Activated CD4-positive, alpha-beta T cell treated with anti-CD3 and anti-CD28 coated beads, Interleukin-2, Interleukin-6, amounts not matched to agents 100 ng/mL and 50 ng/mL, durations not matched to agents 16 hours and 8 hours (primary cell): ENCODE data around the gene AUTS2.

Experiments
- DNase-seq: peaks from one replicate; pipeline ENCODE4 v3.0.0-alpha.2; 2020

The AUTS2 gene

GRCh38 chr7:69864274-69864673, 266.0 kb downstream of the AUTS2 start:
- no peak for DNase-seq

- DNase-seq = no peak
Observed at GRCh38 chr7:69864822-69865221, 266.5 kb downstream of the AUTS2 start.

GRCh38 chr7:69868921-69869320, 270.6 kb downstream of the AUTS2 start:
- no peak for DNase-seq

- no peak for DNase-seq
Observed at GRCh38 chr7:69871213-69871885, 273.1 kb downstream of the AUTS2 start.

GRCh38 chr7:69871886-69872569, 273.8 kb downstream of the AUTS2 start:
- no peak for DNase-seq

DNA sequence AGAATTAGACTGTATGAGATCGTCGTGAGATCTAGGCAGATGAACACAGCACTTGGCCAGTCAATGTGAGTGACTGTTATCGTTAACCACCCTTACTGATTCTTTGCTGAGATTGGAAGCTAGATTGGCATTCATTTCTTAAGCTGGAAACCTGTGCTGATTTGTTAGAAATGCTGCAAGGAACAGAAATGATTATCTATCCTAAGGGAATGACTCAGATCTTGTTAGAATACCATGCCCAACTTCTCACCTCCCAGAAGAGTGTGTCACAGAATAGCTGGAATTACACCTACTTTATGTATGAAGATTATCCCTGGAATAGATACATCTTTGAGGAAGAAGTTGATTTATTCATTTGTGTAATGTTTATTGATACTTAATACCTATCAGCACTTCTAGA, 275.2 kb downstream of the AUTS2 start:
- no peak for DNase-seq

DNA sequence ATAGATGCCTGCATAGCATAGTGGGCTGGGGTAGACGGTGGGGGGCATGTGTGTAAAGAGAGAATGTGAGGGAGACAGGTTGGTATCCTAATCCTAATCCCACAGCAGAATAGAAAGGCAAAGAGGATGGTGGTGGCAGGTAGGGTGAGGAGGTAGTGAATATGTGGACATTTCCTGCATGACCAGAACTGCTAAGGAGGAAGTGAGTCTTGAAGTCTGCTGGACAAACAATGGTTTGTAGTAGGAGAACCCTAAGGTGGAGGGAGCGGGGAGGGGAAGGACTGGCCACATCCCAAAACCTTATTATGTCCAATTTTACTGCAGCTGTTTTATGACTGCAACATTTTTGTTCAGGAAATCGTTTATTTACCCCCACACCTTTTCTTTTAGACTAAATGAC, 279.7 kb downstream of the AUTS2 start:
- no peak for DNase-seq

DNA sequence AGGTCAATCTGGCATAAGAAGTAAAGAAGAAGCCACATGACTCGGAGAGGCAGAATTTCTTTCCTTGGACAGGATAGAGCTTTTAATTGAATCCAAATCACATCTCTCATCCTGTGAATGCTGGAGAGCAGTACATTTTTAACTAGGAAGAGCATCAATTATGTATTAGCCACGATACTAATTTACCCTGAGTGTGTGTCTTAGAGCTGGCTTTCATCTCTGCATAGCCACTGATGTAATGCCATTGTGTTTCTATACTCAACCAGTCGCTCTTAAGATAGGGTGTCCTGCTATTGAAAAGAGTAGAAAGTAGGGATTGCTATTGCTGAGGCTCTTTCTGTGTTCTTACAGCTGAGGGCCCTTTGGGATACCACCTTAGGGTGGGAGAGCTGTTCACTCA, 280.3 kb downstream of the AUTS2 start:
- no peak for DNase-seq

GRCh38 chr7:69879989-69880388, 281.7 kb downstream of the AUTS2 start:
- no peak for DNase-seq

- DNase-seq = no peak
Observed at GRCh38 chr7:69880840-69881239, 282.6 kb downstream of the AUTS2 start.

DNA sequence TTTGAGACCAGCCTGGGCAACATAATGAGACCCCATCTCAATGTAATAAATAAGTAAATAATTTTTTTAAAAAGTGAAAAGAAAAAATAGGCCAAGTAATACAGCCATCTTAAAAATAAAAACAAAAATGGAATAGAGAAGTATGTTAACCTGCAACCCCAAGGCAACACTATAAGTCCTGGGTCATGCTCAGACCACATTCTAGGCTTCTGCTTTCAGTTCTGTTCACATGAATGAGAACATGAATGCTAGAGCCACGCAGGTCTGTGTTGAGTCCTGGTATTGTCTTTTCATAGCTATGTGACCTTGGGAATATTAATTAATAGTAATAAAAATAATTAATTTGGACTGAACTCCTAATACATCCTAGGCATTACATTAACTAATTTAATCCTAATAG, 284.0 kb downstream of the AUTS2 start:
- DNase-seq = no peak

DNA sequence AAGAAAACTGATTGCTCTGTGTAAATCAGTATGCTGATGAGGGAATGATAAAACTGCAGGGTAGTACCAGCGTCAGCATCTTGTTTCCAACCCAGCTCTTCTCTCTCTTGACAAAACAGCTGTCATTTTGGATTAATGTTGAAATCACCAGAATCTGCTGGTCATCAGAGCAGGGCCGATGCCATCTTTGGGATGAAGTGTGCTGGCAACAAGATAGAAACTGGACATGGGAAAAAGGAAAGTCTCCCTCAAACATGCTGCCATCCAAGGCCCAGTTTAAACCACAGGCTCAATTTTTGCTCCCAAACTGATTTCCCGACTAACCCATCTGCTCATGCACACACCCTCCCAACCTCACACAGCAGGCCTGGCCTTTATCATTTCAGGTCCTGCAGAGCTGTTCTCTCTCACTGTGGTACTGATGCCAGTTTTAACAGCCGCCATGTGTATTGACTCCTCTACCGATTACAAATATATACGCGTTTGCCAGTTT, 285.2 kb downstream of the AUTS2 start:
- DNase-seq = no peak

DNA sequence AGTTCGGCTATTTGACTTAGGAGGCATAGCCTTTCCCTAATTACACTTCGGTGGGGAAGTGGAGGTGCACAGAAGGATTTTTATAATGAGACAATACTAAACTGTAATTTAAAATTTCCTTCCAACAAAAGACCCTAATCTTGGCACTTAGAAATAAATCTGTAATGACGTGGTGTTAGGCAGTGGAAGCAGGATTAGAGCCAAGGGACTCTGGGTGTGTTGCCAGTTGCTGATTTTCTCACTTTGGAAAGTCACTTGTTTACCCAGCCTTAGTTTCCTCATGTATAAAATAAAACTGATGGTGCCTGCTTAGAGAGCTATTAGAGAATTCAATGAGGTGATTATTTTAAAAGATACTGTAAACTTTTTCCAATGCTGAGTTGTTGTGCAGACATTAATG, 287.2 kb downstream of the AUTS2 start:
- DNase-seq = no peak

- DNase-seq = no peak
Observed at GRCh38 chr7:69889338-69889975, 291.2 kb downstream of the AUTS2 start.

- DNase-seq = no peak
Observed at GRCh38 chr7:69889976-69890351, 291.7 kb downstream of the AUTS2 start.

- no peak for DNase-seq
Observed at GRCh38 chr7:69892790-69893189, 294.5 kb downstream of the AUTS2 start.

GRCh38 chr7:69893906-69894305, 295.6 kb downstream of the AUTS2 start:
- DNase-seq = no peak

DNA sequence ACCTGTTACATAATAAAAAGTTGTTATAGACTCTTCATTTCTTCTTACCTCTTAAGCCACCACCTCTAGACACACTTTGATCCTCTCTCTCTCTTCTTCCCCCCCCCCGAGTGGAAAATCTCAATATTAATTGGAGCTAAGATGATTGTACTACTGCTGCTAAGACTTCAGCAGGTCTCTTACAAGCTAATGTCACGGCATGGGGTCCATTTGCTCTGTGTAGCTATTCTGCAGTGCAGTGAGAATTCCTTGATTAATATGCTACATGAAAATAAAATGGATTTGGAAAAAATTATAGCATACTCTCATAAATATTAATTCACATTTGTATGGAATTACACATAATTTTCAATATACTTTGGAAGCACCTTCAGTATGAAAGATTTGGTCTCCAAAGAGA, 297.2 kb downstream of the AUTS2 start:
- DNase-seq = no peak

- no peak for DNase-seq
Observed at GRCh38 chr7:69896121-69896520, 297.8 kb downstream of the AUTS2 start.

GRCh38 chr7:69898189-69898588, 299.9 kb downstream of the AUTS2 start:
- DNase-seq = no peak

DNA sequence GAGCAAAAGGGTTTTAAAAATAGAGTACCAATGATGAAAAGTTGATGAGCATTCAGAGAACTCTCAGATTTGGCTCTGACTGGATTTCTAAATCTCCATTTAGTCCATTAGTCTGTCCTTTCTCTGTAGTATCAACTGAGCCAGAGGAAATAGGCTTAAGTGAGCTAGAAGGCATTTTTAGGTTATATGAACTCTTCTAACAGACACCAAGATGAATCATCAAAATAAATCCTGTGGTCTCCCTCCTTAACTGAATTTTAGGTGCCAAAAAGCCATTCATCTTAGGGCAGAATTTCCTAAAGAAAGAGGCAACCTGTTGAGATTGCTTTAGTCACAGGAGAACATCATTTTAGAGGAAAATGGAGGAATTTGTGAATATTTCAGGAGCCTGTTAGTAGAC, 305.1 kb downstream of the AUTS2 start:
- DNase-seq = no peak

GRCh38 chr7:69906283-69906995, 308.2 kb downstream of the AUTS2 start:
- DNase-seq = no peak

- DNase-seq = no peak
Observed at GRCh38 chr7:69907720-69908119, 309.4 kb downstream of the AUTS2 start.

- DNase-seq = no peak
Observed at GRCh38 chr7:69908454-69908853, 310.2 kb downstream of the AUTS2 start.
